Measurements from ENCODE around the gene RAB42. TPM values are rescaled to one million over a fixed set of nuclear protein-coding genes. Genes with fewer than 3 reads are reported as not detected.
"Not testable (repeated sequence)": the region's sequence is repeated elsewhere in the genome, so short reads cannot be mapped to it uniquely, and the experiment has no call there.

The RAB42 gene
- total RNA-seq, 1 donor from 2014 or later, result 5.1 TPM

- DNase-seq (ENCODE audit: low spot score in 2 of 2, unreplicated experiment in 2 of 2), result no peak
- Mint-ChIP-seq H3K4me1 (no peaks in the 10 kb centered on the region), H3K36me3 (peaks cover 27% of the 10 kb centered on the region), H3K27me3 (ENCODE audit: low read depth) (no peaks in the 10 kb centered on the region), H3K4me3 (no peak overlapping the region), H3K9me3 (no peaks in the 10 kb centered on the region), H3K27ac (no peak overlapping the region)
- no peak for TF ChIP-seq CTCF (IDR thresholded peaks at IDR 0.05; ENCODE audit: unreplicated experiment)
Observed at GRCh38 chr1:28560886-28561285, 31.2 kb upstream of the RAB42 start.

- H3K4me3 Mint-ChIP-seq, result no peak overlapping the region
- H3K9me3 Mint-ChIP-seq, result no peaks in the 10 kb centered on the region
- no peak for TF ChIP-seq CTCF (IDR thresholded peaks at IDR 0.05; ENCODE audit: unreplicated experiment)
- no peaks in the 10 kb centered on the region for H3K27me3 Mint-ChIP-seq (ENCODE audit: low read depth)
- DNase-seq (ENCODE audit: low spot score in 2 of 2, unreplicated experiment in 2 of 2), result no peak
- no peak overlapping the region for H3K27ac Mint-ChIP-seq
- H3K4me1 Mint-ChIP-seq, result no peaks in the 10 kb centered on the region
- H3K36me3 Mint-ChIP-seq, result peaks cover 40% of the 10 kb centered on the region
Observed at GRCh38 chr1:28564310-28564709, 27.8 kb upstream of the RAB42 start.

DNA sequence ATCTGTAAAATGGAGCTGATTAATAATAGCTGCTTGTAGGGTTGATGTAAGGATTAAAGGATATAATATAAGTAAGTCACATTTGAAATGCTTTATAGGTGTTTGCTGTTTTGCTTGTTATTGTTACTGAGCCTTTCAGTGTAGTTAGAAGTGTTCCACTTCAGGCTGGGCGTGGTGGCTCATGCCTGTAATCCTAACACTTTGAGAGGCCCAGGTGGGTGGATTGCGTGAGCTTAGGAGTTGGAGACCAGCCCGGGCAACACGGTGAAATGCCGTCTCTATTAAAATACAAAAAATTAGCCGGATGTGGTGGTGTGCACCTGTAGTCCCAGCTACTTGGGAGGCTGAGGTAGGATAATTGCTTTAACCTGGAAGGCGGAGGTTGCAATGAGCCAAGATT, 27.0 kb upstream of the RAB42 start:
- Mint-ChIP-seq H3K4me3 (no peak overlapping the region), H3K27me3 (ENCODE audit: low read depth) (no peaks in the 10 kb centered on the region)

GRCh38 chr1:28565726-28566125, 26.3 kb upstream of the RAB42 start:
- no peak for TF ChIP-seq CTCF (IDR thresholded peaks at IDR 0.05; ENCODE audit: unreplicated experiment)
- Mint-ChIP-seq H3K4me1 (no peaks in the 10 kb centered on the region), H3K4me3 (no peak overlapping the region), H3K27me3 (ENCODE audit: low read depth) (no peaks in the 10 kb centered on the region), H3K36me3 (peaks cover 39% of the 10 kb centered on the region), H3K27ac (no peak overlapping the region), H3K9me3 (no peaks in the 10 kb centered on the region)
- DNase-seq (ENCODE audit: low spot score in 2 of 2, unreplicated experiment in 2 of 2), result no peak

More for the DNA sequence above, 27.0 kb upstream of the RAB42 start:
- Mint-ChIP-seq H3K4me1 (no peaks in the 10 kb centered on the region), H3K36me3 (peaks cover 40% of the 10 kb centered on the region), H3K27ac (no peak overlapping the region), H3K9me3 (no peaks in the 10 kb centered on the region)
- TF ChIP-seq CTCF (IDR thresholded peaks at IDR 0.05; ENCODE audit: unreplicated experiment), result no peak
- DNase-seq (ENCODE audit: low spot score in 2 of 2, unreplicated experiment in 2 of 2), result no peak

- H3K4me3 Mint-ChIP-seq, result no peak overlapping the region
- H3K27me3 Mint-ChIP-seq (ENCODE audit: low read depth), result no peaks in the 10 kb centered on the region
- H3K4me1 Mint-ChIP-seq, result no peaks in the 10 kb centered on the region
- H3K27ac Mint-ChIP-seq, result no peak overlapping the region
- DNase-seq (ENCODE audit: low spot score in 2 of 2, unreplicated experiment in 2 of 2), result no peak
- TF ChIP-seq CTCF (IDR thresholded peaks at IDR 0.05; ENCODE audit: unreplicated experiment), result no peak
- peaks cover 38% of the 10 kb centered on the region for H3K36me3 Mint-ChIP-seq
- H3K9me3 Mint-ChIP-seq, result no peaks in the 10 kb centered on the region
Observed at GRCh38 chr1:28566931-28567330, 25.1 kb upstream of the RAB42 start.

- H3K9me3 Mint-ChIP-seq, result no peaks in the 10 kb centered on the region
- no peak overlapping the region for H3K27ac Mint-ChIP-seq
- no peak for DNase-seq (ENCODE audit: low spot score in 2 of 2, unreplicated experiment in 2 of 2)
- no peaks in the 10 kb centered on the region for H3K4me1 Mint-ChIP-seq
- peaks cover 30% of the 10 kb centered on the region for H3K36me3 Mint-ChIP-seq
- no peak for TF ChIP-seq CTCF (IDR thresholded peaks at IDR 0.05; ENCODE audit: unreplicated experiment)
- H3K27me3 Mint-ChIP-seq (ENCODE audit: low read depth), result no peaks in the 10 kb centered on the region
- H3K4me3 Mint-ChIP-seq, result no peak overlapping the region
Observed at GRCh38 chr1:28571911-28572310, 20.2 kb upstream of the RAB42 start.

DNA sequence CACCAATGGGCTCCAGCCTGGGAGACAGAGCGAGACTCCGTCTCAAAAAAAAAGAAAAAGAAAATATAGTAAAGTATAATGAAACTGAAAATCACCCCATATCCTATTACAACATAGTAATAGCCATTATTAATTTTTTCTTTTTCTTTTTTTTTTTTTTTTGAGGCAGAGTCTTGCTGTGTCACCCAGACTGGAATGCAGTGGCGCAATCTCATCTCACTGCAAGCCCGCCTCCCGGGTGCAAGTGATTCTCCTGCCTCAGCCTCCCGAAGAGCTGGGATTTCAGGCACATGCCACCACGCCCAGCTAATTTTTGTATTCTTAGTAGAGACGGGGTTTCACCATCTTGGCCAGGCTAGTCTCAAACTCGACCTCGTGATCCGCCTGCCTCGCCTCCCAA, 19.2 kb upstream of the RAB42 start:
- not testable (repeated sequence) for H3K27me3 Mint-ChIP-seq (ENCODE audit: low read depth); H3K27ac Mint-ChIP-seq; H3K4me1 Mint-ChIP-seq; H3K9me3 Mint-ChIP-seq; H3K4me3 Mint-ChIP-seq; DNase-seq (ENCODE audit: low spot score in 2 of 2, unreplicated experiment in 2 of 2)
- H3K36me3 Mint-ChIP-seq, result peaks cover 30% of the 10 kb centered on the region
